Endothelial cell (in vitro differentiated cells): ENCODE results near the gene EML1. TPM values are rescaled to one million over a fixed set of nuclear protein-coding genes. Genes with fewer than 3 reads are reported as not detected.

Experiments
- DNase-seq: peaks from one replicate; pipeline ENCODE4 v3.0.0; 2021; ENCODE audit warnings: low spot score
- H3K27ac Mint-ChIP-seq: one replicate; pipeline ENCODE4 v1.8.0; 2021; ENCODE audit warnings: mixed read lengths, inconsistent platforms; ENCODE audit not compliant: unreplicated experiment
- H3K27me3 Mint-ChIP-seq: one replicate; pipeline ENCODE4 v1.8.0; 2021; ENCODE audit warnings: mild to moderate bottlenecking, moderate library complexity, mixed read lengths, inconsistent platforms; ENCODE audit not compliant: unreplicated experiment
- H3K36me3 Mint-ChIP-seq: one replicate; pipeline ENCODE4 v1.8.0; 2021; ENCODE audit warnings: mild to moderate bottlenecking, low read depth, mixed read lengths, inconsistent platforms; ENCODE audit not compliant: unreplicated experiment
- H3K4me1 Mint-ChIP-seq: one replicate; pipeline ENCODE4 v1.8.0; 2021; ENCODE audit warnings: mild to moderate bottlenecking, mixed read lengths, inconsistent platforms; ENCODE audit not compliant: unreplicated experiment
- H3K4me3 Mint-ChIP-seq: one replicate; pipeline ENCODE4 v1.8.0; 2021; ENCODE audit warnings: mild to moderate bottlenecking, mixed read lengths, inconsistent platforms; ENCODE audit not compliant: unreplicated experiment
- H3K9me3 Mint-ChIP-seq: one replicate; pipeline ENCODE4 v1.8.0; 2021; ENCODE audit warnings: mixed read lengths, inconsistent platforms; ENCODE audit not compliant: unreplicated experiment
- CTCF ChIP-seq: fragments of 200-600 bp; sonication (generic); IDR thresholded peaks from one replicate; pipeline ENCODE4 v1.5.0; 2021; ENCODE audit warnings: antibody characterized with exemption; ENCODE audit not compliant: unreplicated experiment
- total RNA-seq: library from RNA; stranded (reverse); fragmentation: NEBNext Ultra II Directional; extraction: Animal tissue kit (Norgen Biotek cat#: 25700); gene quantifications from one replicate; pipeline ENCODE4 v1.2.1, GENCODE V29; 2021; ENCODE audit not compliant: unreplicated experiment

EML1 gene
- total RNA-seq, 1 donor from 2014 or later, result 10.0 TPM

- no peak overlapping the region for H3K27ac Mint-ChIP-seq
- H3K9me3 Mint-ChIP-seq, result no peaks in the 10 kb centered on the region
- no peak for DNase-seq
- H3K36me3 Mint-ChIP-seq, result no peaks in the 10 kb centered on the region
- peaks cover 19% of the 10 kb centered on the region for H3K27me3 Mint-ChIP-seq
- no peak overlapping the region for H3K4me3 Mint-ChIP-seq
- TF ChIP-seq CTCF, result no peak
- peaks cover 10% of the 10 kb centered on the region for H3K4me1 Mint-ChIP-seq
Measured at GRCh38 chr14:99747167-99747566, 46.0 kb upstream of the EML1 start.

GRCh38 chr14:99747582-99748330 is 45.5 kb upstream of the EML1 start:
- TF ChIP-seq CTCF, result no peak
- Mint-ChIP-seq H3K4me3 (no peak overlapping the region), H3K27ac (no peak overlapping the region), H3K9me3 (no peaks in the 10 kb centered on the region), H3K27me3 (peaks cover 18% of the 10 kb centered on the region), H3K36me3 (no peaks in the 10 kb centered on the region), H3K4me1 (peaks cover 16% of the 10 kb centered on the region)
- DNase-seq, result no peak

- H3K27ac Mint-ChIP-seq, result no peak overlapping the region
- H3K36me3 Mint-ChIP-seq, result no peaks in the 10 kb centered on the region
- H3K27me3 Mint-ChIP-seq, result peaks cover 16% of the 10 kb centered on the region
- peaks cover 21% of the 10 kb centered on the region for H3K4me1 Mint-ChIP-seq
- DNase-seq, result no peak
- no peak for TF ChIP-seq CTCF
- no peak overlapping the region for H3K4me3 Mint-ChIP-seq
- H3K9me3 Mint-ChIP-seq, result no peaks in the 10 kb centered on the region
Measured at GRCh38 chr14:99748529-99748928, 44.7 kb upstream of the EML1 start.

- H3K9me3 Mint-ChIP-seq, result no peaks in the 10 kb centered on the region
- H3K27me3 Mint-ChIP-seq, result peaks cover 17% of the 10 kb centered on the region
- H3K36me3 Mint-ChIP-seq, result no peaks in the 10 kb centered on the region
- no peak overlapping the region for H3K27ac Mint-ChIP-seq
- no peak overlapping the region for H3K4me3 Mint-ChIP-seq
- no peak for DNase-seq
- peak; percentile 32 for TF ChIP-seq CTCF
- peaks cover 24% of the 10 kb centered on the region for H3K4me1 Mint-ChIP-seq
Measured at GRCh38 chr14:99749142-99749541, 44.1 kb upstream of the EML1 start.
